Activated CD4-positive, alpha-beta T cell treated with anti-CD3 and anti-CD28 coated beads, Interleukin-2, amount 50 U/mL, for 1 hour (primary cell): ENCODE results near the gene GPR107.
"Not testable (repeated sequence)": the region's sequence is repeated elsewhere in the genome, so short reads cannot be mapped to it uniquely, and the experiment has no call there.

Experiments
- DNase-seq: peaks from one replicate; pipeline ENCODE4 v3.0.0-alpha.2; 2020

Gene GPR107

GRCh38 chr9:130053504-130054324 is at the start of gene GPR107:
Gene GPR107, plus strand, starts transcription at chr9:130053906. Its CDS starts 27 bp downstream, at chr9:130053933.
- DNase-seq: peak; percentile 66

GRCh38 chr9:130003943-130004552 is 49.7 kb upstream of the GPR107 start:
- DNase-seq: no peak

GRCh38 chr9:130006952-130007351 is 46.8 kb upstream of the GPR107 start:
- DNase-seq: not testable (repeated sequence)

- no peak for DNase-seq
Measured at GRCh38 chr9:130008538-130008937, 45.2 kb upstream of the GPR107 start.

- DNase-seq: not testable (repeated sequence)
Measured at GRCh38 chr9:130009546-130009945, 44.2 kb upstream of the GPR107 start.

- peak; percentile 42 for DNase-seq
Measured at GRCh38 chr9:130010151-130010988, 43.3 kb upstream of the GPR107 start.

GRCh38 chr9:130013326-130013725 is 40.4 kb upstream of the GPR107 start:
- no peak for DNase-seq

- DNase-seq: no peak
Measured at GRCh38 chr9:130015353-130016019, 38.2 kb upstream of the GPR107 start.

- DNase-seq: no peak
Measured at GRCh38 chr9:130017076-130017475, 36.6 kb upstream of the GPR107 start.

GRCh38 chr9:130017510-130017909 is 36.2 kb upstream of the GPR107 start:
- DNase-seq: not testable (repeated sequence)

GRCh38 chr9:130018265-130018664 is 35.4 kb upstream of the GPR107 start:
- no peak for DNase-seq

- DNase-seq: no peak
Measured at GRCh38 chr9:130020618-130021017, 33.1 kb upstream of the GPR107 start.

- no peak for DNase-seq
Measured at GRCh38 chr9:130021123-130021522, 32.6 kb upstream of the GPR107 start.

- DNase-seq: not testable (repeated sequence)
Measured at GRCh38 chr9:130021842-130022241, 31.9 kb upstream of the GPR107 start.

GRCh38 chr9:130022566-130023143 is 31.1 kb upstream of the GPR107 start:
- no peak for DNase-seq

- DNase-seq: no peak
Measured at GRCh38 chr9:130023144-130023787, 30.4 kb upstream of the GPR107 start.

- no peak for DNase-seq
Measured at GRCh38 chr9:130023994-130024596, 29.6 kb upstream of the GPR107 start.

GRCh38 chr9:130024597-130024994 is 29.1 kb upstream of the GPR107 start:
- no peak for DNase-seq

GRCh38 chr9:130026583-130027340 is 26.9 kb upstream of the GPR107 start:
- DNase-seq: no peak

- DNase-seq: no peak
Measured at GRCh38 chr9:130027533-130028365, 26.0 kb upstream of the GPR107 start.
